ENCODE results near the gene COMP.

The COMP gene

GRCh38 chr19:18768046-18768771 is 22.9 kb downstream of the COMP start:
- FAIRE-seq (no peak), DNase-seq (ENCODE audit: insufficient read length, low spot score) (no peak)
- TF ChIP-seq CTCF (IDR thresholded peaks at IDR 0.05; ENCODE audit: insufficient read depth, missing control alignments), result no peak

- FAIRE-seq (no peak), DNase-seq (ENCODE audit: insufficient read length, low spot score) (no peak)
- TF ChIP-seq CTCF (IDR thresholded peaks at IDR 0.05; ENCODE audit: insufficient read depth, missing control alignments), result no peak
Observed at GRCh38 chr19:18765224-18765623, 25.9 kb downstream of the COMP start.

- FAIRE-seq, result no peak
- no peak for DNase-seq (ENCODE audit: insufficient read length, low spot score)
- TF ChIP-seq CTCF (IDR thresholded peaks at IDR 0.05; ENCODE audit: insufficient read depth, missing control alignments), result no peak
Observed at GRCh38 chr19:18764591-18765051, 26.5 kb downstream of the COMP start.

GRCh38 chr19:18763674-18764590 is 27.2 kb downstream of the COMP start:
- FAIRE-seq (no peak), DNase-seq (ENCODE audit: insufficient read length, low spot score) (no peak)
- no peak for TF ChIP-seq CTCF (IDR thresholded peaks at IDR 0.05; ENCODE audit: insufficient read depth, missing control alignments)

- FAIRE-seq, result no peak
- DNase-seq (ENCODE audit: insufficient read length, low spot score), result no peak
- no peak for TF ChIP-seq CTCF (IDR thresholded peaks at IDR 0.05; ENCODE audit: insufficient read depth, missing control alignments)
Observed at GRCh38 chr19:18762125-18763023, 28.7 kb downstream of the COMP start.

DNA sequence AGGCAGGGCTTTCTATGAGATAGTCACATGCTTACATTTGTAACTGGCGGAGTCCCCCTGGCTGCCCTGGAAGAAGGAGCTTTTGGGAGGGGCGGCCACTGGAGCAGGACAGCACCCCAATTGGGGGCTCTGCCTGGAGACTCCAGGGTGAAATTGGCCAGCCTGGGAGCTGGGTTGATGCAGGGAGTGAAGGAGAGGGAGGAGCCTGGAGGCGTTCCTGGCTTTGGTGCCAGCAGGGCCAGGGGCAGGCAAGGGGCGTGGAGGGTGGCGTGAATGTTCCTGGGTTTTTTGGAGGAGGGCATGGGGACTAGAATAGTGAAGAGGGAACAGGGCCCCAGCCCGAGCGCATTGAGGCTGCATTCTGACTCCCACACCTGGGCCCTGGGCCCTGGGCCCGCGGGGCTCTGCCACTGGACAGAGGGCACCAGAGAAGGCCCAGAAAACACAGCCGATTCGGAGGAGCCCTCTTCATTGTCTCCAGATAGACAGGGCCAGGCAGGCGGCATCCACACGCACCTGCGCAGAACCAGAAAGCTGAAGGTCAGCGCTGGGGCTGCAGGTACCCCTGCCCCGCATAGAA is 29.5 kb downstream of the COMP start:
- no peak for FAIRE-seq
- DNase-seq (ENCODE audit: insufficient read length, low spot score), result no peak
- TF ChIP-seq CTCF (IDR thresholded peaks at IDR 0.05; ENCODE audit: insufficient read depth, missing control alignments), result no peak

All from D721Med (cell line).